Common myeloid progenitor, CD34-positive (primary cell): Measurements from ENCODE around the gene RPN2. TPM values are rescaled to one million over a fixed set of nuclear protein-coding genes. Genes with fewer than 3 reads are reported as not detected.
A peak's percentile ranks its signal among the peaks of the same experiment; 100 is the strongest.

ENCODE experiments used
- CTCF ChIA-PET: fragments of 350-600 bp; sonication (Branson Sonifier 250); formaldehyde crosslinking; loops from one replicate; lab custom pipeline; 2021; ENCODE audit warnings: antibody characterized with exemption; lab: Charles Lee
- POLR2A ChIA-PET: fragments of 350-600 bp; sonication (Branson Sonifier 250); formaldehyde crosslinking; loops from one replicate; lab custom pipeline; 2021; ENCODE audit warnings: antibody characterized with exemption; lab: Charles Lee
- DNase-seq, 3 donors: peaks; one replicate each; pipeline versions ENCODE4 v3.0.0 to v3.0.0-alpha.2; 2013
- H3K27ac ChIP-seq, 2 experiments: 1 replicate in 1 of 2; 2 replicates in 1 of 2; pipeline ENCODE4 v1.7.0; 2013; ENCODE audit warnings: inconsistent platforms in 2 of 2, low read length in 2 of 2, mild to moderate bottlenecking in 2 of 2, low read depth in 1 of 2, moderate library complexity in 1 of 2; ENCODE audit not compliant: severe bottlenecking in 2 of 2, insufficient read depth in 1 of 2, poor library complexity in 1 of 2
- H3K27me3 ChIP-seq, 5 experiments: replicated peaks in 2 of 5; 1 replicate in 3 of 5; 2 replicates in 2 of 5; pipeline versions ENCODE4 v1.6.1 to v1.7.0; 2013; ENCODE audit warnings: low read length in 4 of 5, mild to moderate bottlenecking in 2 of 5, moderate library complexity in 2 of 5, inconsistent platforms in 1 of 5; ENCODE audit not compliant: insufficient read depth in 5 of 5, control insufficient read depth in 4 of 5
- H3K36me3 ChIP-seq, 4 experiments: 1 replicate in 2 of 4; 2 replicates in 2 of 4; pipeline versions ENCODE4 v1.6.1 to v1.7.0; 2013; ENCODE audit warnings: low read length in 3 of 4, control low read depth in 1 of 4, mild to moderate bottlenecking in 1 of 4; ENCODE audit not compliant: control insufficient read depth in 4 of 4, insufficient read depth in 4 of 4
- H3K4me1 ChIP-seq, 4 experiments: 1 replicate in 3 of 4; 2 replicates in 1 of 4; pipeline versions ENCODE4 v1.6.1 to v1.7.1; 2013; ENCODE audit warnings: low read length in 3 of 4, mild to moderate bottlenecking in 3 of 4, control low read depth in 1 of 4, inconsistent platforms in 1 of 4, moderate library complexity in 1 of 4; ENCODE audit not compliant: control insufficient read depth in 4 of 4, insufficient read depth in 4 of 4; ENCODE audit errors: control extremely low read depth in 1 of 4
- H3K4me3 ChIP-seq, 7 experiments: 1 replicate in 4 of 7; 2 replicates in 3 of 7; pipeline versions ENCODE4 v1.5.1 to v1.7.0; 2013; ENCODE audit warnings: mild to moderate bottlenecking in 7 of 7, low read length in 6 of 7, moderate library complexity in 6 of 7, inconsistent platforms in 2 of 7, low read depth in 2 of 7, control low read depth in 1 of 7; ENCODE audit not compliant: insufficient read depth in 4 of 7, control insufficient read depth in 1 of 7; ENCODE audit errors: extremely low read depth in 1 of 7
- H3K9me3 ChIP-seq, 5 experiments: 1 replicate in 4 of 5; 2 replicates in 1 of 5; pipeline versions ENCODE4 v1.6.1 to v1.7.1; 2013; ENCODE audit warnings: low read length in 4 of 5, mild to moderate bottlenecking in 2 of 5, inconsistent platforms in 1 of 5, low read depth in 1 of 5, moderate library complexity in 1 of 5; ENCODE audit not compliant: control insufficient read depth in 4 of 5, insufficient read depth in 2 of 5; ENCODE audit errors: control extremely low read depth in 1 of 5
- WGBS: methylation state at CpG from one replicate; pipeline ENCODE4 v1.1.5; 2013; ENCODE audit not compliant: insufficient coverage; 5-methylcytosine and 5-hydroxymethylcytosine counted together
- polyA plus RNA-seq: library from polyadenylated mRNA; unstranded; fragments of 120-200 nt; gene quantifications from one replicate; pipeline ENCODE4 v1.2.1, GENCODE V29; 2013

Gene RPN2
- 158 TPM for polyA plus RNA-seq

GRCh38 chr20:37178839-37179682 lies at the start of gene RPN2, which contains the start of gene MROH8:
RPN2 (plus strand) TSS chr20:37179330; CDS start chr20:37179357, 27 bp downstream.
MROH8 (minus strand) TSS chr20:37179548.
- POLR2A ChIA-PET, result interaction anchor here (1.1 to 1.8 kb wide), 3 partner anchors 10 to 16 kb away, joined by 3 to 7 read pairs (median 6); no protein-coding TSS in a partner anchor
- H3K9me3 ChIP-seq, result no peaks in the 10 kb centered on the region

GRCh38 chr20:37131486-37131885 lies 47.6 kb upstream of the RPN2 start:
- Histone ChIP-seq H3K27me3 (no peaks in the 10 kb centered on the region), H3K4me1 (no peaks in the 10 kb centered on the region), H3K9me3 (no peaks in the 10 kb centered on the region), H3K4me3 (no peak overlapping the region), H3K27ac (no peak overlapping the region), H3K36me3 (no peaks in the 10 kb centered on the region)
- CTCF ChIA-PET, result interaction anchor here (1.3 kb wide), 1 partner anchor 11 kb away, joined by 3 read pairs; no protein-coding TSS in a partner anchor
- POLR2A ChIA-PET, result interaction anchor here (0.6 kb wide), 1 partner anchor 13 kb away, joined by 3 read pairs; no protein-coding TSS in a partner anchor
- 100% methylated on average over 1 of the region's 3 CpGs for WGBS
- no peak for DNase-seq

More at GRCh38 chr20:37178839-37179682, at the start of gene RPN2, which contains the start of gene MROH8:
- Histone ChIP-seq H3K27me3 (no peaks in the 10 kb centered on the region), H3K4me1 (peaks cover 8 to 22% (median 14%) of the 10 kb centered on the region in 4 experiments), H3K36me3 (peaks cover 0 to 18% (median 5%) of the 10 kb centered on the region in 4 experiments), H3K27ac (peak within 1 kb of the TSS; percentile 95 to 99), H3K4me3 (peak within 1 kb of the TSS; percentile 81 to 98 (median 95))
- CTCF ChIA-PET, result interaction anchor here (1.1 to 3.8 kb wide), 3 partner anchors 11 to 23 kb away, joined by 3 to 58 read pairs (median 4); no protein-coding TSS in a partner anchor
- DNase-seq, result peak; percentile 96 to 97 (median 97)
- under 1% methylated on average over 65 of the region's 80 CpGs for WGBS

GRCh38 chr20:37133952-37134351 lies 45.2 kb upstream of the RPN2 start:
- no peak for DNase-seq
- ChIA-PET CTCF (no interaction called here), POLR2A (no interaction called here)
- no peaks in the 10 kb centered on the region for H3K9me3 ChIP-seq
- H3K36me3 ChIP-seq, result no peaks in the 10 kb centered on the region
- H3K4me3 ChIP-seq, result no peak overlapping the region
- H3K27ac ChIP-seq, result no peak overlapping the region
- H3K27me3 ChIP-seq, result no peaks in the 10 kb centered on the region
- 100% methylated on average over 2 of the region's 2 CpGs for WGBS
- H3K4me1 ChIP-seq, result no peaks in the 10 kb centered on the region

GRCh38 chr20:37137547-37137946 lies 41.6 kb upstream of the RPN2 start:
- POLR2A ChIA-PET, result no interaction called here
- 100% methylated on average over 4 of the region's 4 CpGs for WGBS

DNA sequence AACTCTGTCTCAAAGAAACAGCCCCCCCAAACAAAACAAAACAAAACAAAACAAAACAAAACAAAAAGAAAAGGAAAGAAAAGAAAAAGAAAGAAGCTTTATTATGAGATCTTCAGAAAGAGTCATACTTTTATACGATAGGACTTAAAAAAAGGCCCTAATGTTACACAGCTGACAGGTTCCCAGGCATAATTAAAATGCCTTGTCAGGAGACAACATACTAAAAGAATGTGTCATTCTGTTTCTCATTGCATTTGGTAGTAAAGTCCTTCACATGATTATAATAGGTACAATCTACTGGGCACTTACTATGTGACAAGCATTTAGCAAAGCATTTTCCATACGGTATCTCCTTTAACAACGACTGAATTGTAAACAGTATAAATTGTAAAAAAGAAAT lies 36.4 kb upstream of the RPN2 start:
- Histone ChIP-seq H3K36me3 (no peaks in the 10 kb centered on the region), H3K4me3 (no peak overlapping the region), H3K27me3 (no peaks in the 10 kb centered on the region), H3K9me3 (no peaks in the 10 kb centered on the region), H3K27ac (no peak overlapping the region), H3K4me1 (no peaks in the 10 kb centered on the region)
- CTCF ChIA-PET, result interaction anchor here (0.8 kb wide), 1 partner anchor 12 kb away, joined by 3 read pairs; no protein-coding TSS in a partner anchor
- 100% methylated on average over 1 of the region's 3 CpGs for WGBS
- POLR2A ChIA-PET, result no interaction called here
- no peak for DNase-seq

More at GRCh38 chr20:37137547-37137946, 41.6 kb upstream of the RPN2 start:
- Histone ChIP-seq H3K36me3 (no peaks in the 10 kb centered on the region), H3K4me3 (no peak overlapping the region), H3K9me3 (no peaks in the 10 kb centered on the region), H3K4me1 (no peaks in the 10 kb centered on the region), H3K27me3 (no peaks in the 10 kb centered on the region), H3K27ac (no peak overlapping the region)
- no peak for DNase-seq
- CTCF ChIA-PET, result no interaction called here

DNA sequence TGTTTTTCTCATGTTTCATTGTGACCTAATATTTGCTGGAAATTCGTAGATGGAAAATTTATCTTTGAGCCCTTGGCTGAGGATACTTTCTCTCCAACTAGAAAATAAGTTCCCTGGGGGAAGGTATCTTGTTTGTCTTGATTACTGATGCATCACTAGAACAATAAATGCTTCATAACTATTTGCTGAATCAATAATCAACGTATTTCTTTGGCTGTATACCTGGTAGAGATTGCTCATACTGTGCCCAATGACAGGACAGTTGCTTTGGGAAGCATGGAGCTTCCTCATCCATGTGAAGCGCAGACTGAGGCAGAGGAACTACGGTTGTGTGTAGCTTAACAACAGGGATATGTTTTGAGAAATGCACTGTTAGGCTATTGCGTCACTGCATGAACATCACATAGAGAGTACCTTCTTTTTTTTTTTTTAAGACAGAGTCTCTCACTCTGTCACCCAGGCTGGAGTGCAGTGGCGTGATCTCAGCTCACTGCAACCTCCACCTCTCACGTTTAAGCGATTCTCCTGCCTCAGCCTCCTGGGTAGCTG lies 34.2 kb upstream of the RPN2 start:
- no peaks in the 10 kb centered on the region for H3K36me3 ChIP-seq
- CTCF ChIA-PET, result interaction anchor here (1.1 to 1.3 kb wide), 2 partner anchors 14 to 17 kb away, joined by 3 to 4 read pairs; no protein-coding TSS in a partner anchor
- 100% methylated on average over 2 of the region's 8 CpGs for WGBS
- no peaks in the 10 kb centered on the region for H3K27me3 ChIP-seq
- H3K4me1 ChIP-seq, result no peaks in the 10 kb centered on the region
- no peaks in the 10 kb centered on the region for H3K9me3 ChIP-seq
- H3K27ac ChIP-seq, result no peak overlapping the region
- POLR2A ChIA-PET, result interaction anchor here (0.8 kb wide), 1 partner anchor 9 kb away, joined by 4 read pairs; no protein-coding TSS in a partner anchor
- DNase-seq, result no peak
- H3K4me3 ChIP-seq, result no peak overlapping the region
